Measurements from ENCODE around the gene LIME1.

The LIME1 gene

DNA sequence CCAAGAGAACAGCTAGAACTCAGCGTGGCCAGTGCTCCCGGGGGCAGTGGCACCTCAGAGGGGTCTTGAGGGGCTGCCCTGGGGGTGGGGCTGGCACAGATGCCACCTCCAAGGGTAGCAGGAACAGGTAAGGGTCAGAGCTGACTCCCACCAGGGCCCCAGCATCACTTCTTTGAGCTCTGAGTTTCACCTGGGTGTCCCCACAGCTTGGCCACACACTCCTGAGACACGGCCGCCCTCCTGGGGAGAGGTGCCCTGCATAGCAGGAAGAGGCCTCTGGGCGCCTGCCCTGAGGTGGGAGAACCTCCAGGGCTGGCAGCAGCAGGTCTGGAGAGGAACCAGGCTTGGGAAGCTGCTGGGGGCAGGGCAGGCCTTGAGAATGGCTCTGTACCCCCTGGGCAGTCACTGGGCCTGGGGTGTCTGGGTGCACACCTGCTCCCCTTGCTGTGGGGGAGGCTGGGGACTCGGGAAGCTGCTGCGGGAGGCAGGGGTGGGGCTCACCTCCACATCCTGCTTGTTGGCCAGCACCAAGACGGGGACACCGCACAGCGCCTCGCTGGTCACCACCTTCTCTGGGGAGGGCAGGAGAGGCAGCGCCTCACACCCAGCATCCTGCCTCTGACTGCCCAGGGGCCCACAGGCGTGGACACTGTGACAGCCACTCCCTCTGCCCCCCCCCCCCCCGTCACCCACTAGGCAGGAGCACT lies 35.0 kb upstream of the LIME1 start:
- Histone ChIP-seq H3K4me3 (ENCODE audit: low read length) (no peak overlapping the region), H3K36me3 (ENCODE audit: control insufficient read depth, low read length) (peaks cover 30% of the 10 kb centered on the region), H3K79me2 (ENCODE audit: control insufficient read depth, low read length) (peaks cover 17% of the 10 kb centered on the region), H3K27ac (ENCODE audit: low read depth, low read length) (no peak overlapping the region), H3K9me2 (replicated peaks; ENCODE audit: control insufficient read depth, low read length) (no peaks in the 10 kb centered on the region), H3F3A (ENCODE audit: control insufficient read depth, insufficient read depth) (no peaks in the 10 kb centered on the region), H3K4me1 (ENCODE audit: control insufficient read depth, low read length) (peaks cover 15% of the 10 kb centered on the region), H4K20me1 (ENCODE audit: control insufficient read depth, insufficient read depth, low read depth, low read length) (peaks cover 7% of the 10 kb centered on the region), H3K9me3 (ENCODE audit: control insufficient read depth, insufficient read depth, low read length) (no peaks in the 10 kb centered on the region), H3K4me2 (ENCODE audit: low read length) (no peak overlapping the region), H3K27me3 (ENCODE audit: control insufficient read depth, low read length) (no peaks in the 10 kb centered on the region)
- TF ChIP-seq EZH2phosphoT487 (IDR thresholded peaks at IDR 0.05; ENCODE audit: borderline replicate concordance, low read length) (no peak), CTCF (IDR thresholded peaks at IDR 0.05; ENCODE audit: low read depth, low read length, poor library complexity, severe bottlenecking) (no peak)

DNA sequence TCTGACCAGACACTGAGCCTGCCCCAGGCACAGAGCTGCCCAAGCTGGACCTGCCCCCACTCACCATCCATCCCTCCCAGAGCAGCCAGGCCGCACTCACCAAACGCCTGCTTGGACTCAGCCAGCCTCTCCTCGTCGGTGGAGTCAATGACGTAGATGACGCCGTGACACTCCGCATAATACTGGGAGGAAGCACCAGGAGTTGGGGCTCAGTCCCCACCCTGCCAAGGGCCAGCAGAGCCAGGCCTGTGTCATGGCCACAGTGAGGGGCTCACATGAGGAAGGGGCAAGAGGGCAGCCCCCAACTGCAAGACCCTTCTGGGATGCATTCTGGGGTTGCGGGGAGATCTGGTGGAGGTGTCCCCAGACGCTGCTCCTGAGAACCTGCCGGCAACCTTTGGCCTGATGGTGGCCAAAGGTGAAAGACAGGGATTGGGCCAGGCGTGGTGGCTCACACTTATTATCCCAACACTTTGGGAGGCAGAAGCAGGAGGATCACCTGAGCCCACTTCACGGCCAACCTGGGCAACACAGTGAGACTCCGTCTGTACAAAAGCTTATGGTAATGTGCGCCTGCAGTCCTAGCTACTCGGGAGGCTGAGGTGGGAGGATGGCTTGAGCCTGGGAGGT lies 34.3 kb upstream of the LIME1 start:
- H3K4me3 ChIP-seq (ENCODE audit: low read length), result no peak overlapping the region
- peaks cover 17% of the 10 kb centered on the region for H3K4me1 ChIP-seq (ENCODE audit: control insufficient read depth, low read length)
- H3K9me3 ChIP-seq (ENCODE audit: control insufficient read depth, insufficient read depth, low read length), result no peaks in the 10 kb centered on the region
- no peaks in the 10 kb centered on the region for H3K27me3 ChIP-seq (ENCODE audit: control insufficient read depth, low read length)
- H3F3A ChIP-seq (ENCODE audit: control insufficient read depth, insufficient read depth), result no peaks in the 10 kb centered on the region
- H3K36me3 ChIP-seq (ENCODE audit: control insufficient read depth, low read length), result peaks cover 32% of the 10 kb centered on the region
- TF ChIP-seq CTCF (IDR thresholded peaks at IDR 0.05; ENCODE audit: low read depth, low read length, poor library complexity, severe bottlenecking) (no peak), EZH2phosphoT487 (IDR thresholded peaks at IDR 0.05; ENCODE audit: borderline replicate concordance, low read length) (no peak)
- no peak overlapping the region for H3K27ac ChIP-seq (ENCODE audit: low read depth, low read length)
- no peaks in the 10 kb centered on the region for H3K9me2 ChIP-seq (replicated peaks; ENCODE audit: control insufficient read depth, low read length)
- peaks cover 23% of the 10 kb centered on the region for H3K79me2 ChIP-seq (ENCODE audit: control insufficient read depth, low read length)
- no peak overlapping the region for H3K4me2 ChIP-seq (ENCODE audit: low read length)
- H4K20me1 ChIP-seq (ENCODE audit: control insufficient read depth, insufficient read depth, low read depth, low read length), result peaks cover 9% of the 10 kb centered on the region

DNA sequence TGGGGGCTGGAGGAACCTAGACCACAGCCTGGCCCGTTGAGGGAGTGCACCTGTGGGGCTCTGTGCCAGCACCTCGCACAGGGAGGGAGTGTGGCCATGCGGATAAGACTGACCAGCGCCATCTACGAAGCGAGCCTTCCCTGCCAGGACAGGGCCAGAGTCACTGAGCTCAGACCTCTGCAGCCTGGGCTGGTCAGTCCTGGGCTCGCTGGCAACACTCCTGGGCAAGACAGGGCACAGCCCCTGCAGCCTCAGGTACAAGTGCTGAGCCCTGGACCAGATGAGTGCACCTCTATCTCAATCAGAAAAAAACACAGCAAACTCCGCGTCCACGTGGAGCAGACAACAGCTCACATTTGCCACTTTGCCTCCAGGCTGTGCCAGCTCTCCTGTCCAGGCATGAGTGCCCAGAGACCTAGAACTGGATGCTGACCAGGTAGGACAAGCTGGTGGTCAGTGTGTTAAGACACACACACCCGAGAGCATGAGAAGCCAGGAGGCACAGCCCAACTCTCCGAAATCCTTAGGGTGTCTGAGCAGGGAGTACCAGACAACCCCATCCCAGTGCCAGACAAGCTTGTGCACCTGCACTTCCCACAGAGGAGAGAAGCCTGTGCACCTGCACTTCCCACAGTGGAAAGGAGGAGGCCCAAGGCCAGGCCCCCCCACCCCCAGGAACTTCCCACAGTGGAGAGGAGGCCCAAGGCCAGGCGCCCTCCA lies 33.6 kb upstream of the LIME1 start:
- Histone ChIP-seq H4K20me1 (ENCODE audit: control insufficient read depth, insufficient read depth, low read depth, low read length) (peaks cover 9% of the 10 kb centered on the region), H3K9me3 (ENCODE audit: control insufficient read depth, insufficient read depth, low read length) (no peaks in the 10 kb centered on the region), H3K27ac (ENCODE audit: low read depth, low read length) (no peak overlapping the region), H3F3A (ENCODE audit: control insufficient read depth, insufficient read depth) (no peaks in the 10 kb centered on the region), H3K27me3 (ENCODE audit: control insufficient read depth, low read length) (no peaks in the 10 kb centered on the region), H3K9me2 (replicated peaks; ENCODE audit: control insufficient read depth, low read length) (no peaks in the 10 kb centered on the region), H3K4me2 (ENCODE audit: low read length) (no peak overlapping the region), H3K4me1 (ENCODE audit: control insufficient read depth, low read length) (peaks cover 17% of the 10 kb centered on the region), H3K4me3 (ENCODE audit: low read length) (no peak overlapping the region), H3K36me3 (ENCODE audit: control insufficient read depth, low read length) (peaks cover 34% of the 10 kb centered on the region), H3K79me2 (ENCODE audit: control insufficient read depth, low read length) (peaks cover 30% of the 10 kb centered on the region)
- TF ChIP-seq CTCF (IDR thresholded peaks at IDR 0.05; ENCODE audit: low read depth, low read length, poor library complexity, severe bottlenecking), result no peak
- TF ChIP-seq EZH2phosphoT487 (IDR thresholded peaks at IDR 0.05; ENCODE audit: borderline replicate concordance, low read length), result no peak
